ENCODE results near the gene NAA60. TPM values are rescaled to one million over a fixed set of nuclear protein-coding genes. Genes with fewer than 3 reads are reported as not detected.

NAA60 gene
- polyA plus RNA-seq, 3 donors from 2014 or later: 19.1 to 64.9 (median 26.2) TPM

GRCh38 chr16:3454631-3455147 lies 11.2 kb downstream of the NAA60 start:
- Mint-ChIP-seq H3K36me3 (no peaks in the 10 kb centered on the region), H3K27ac (peak overlapping the region in 1 of 6 donors; percentile 73), H3K4me3 (peak overlapping the region in 2 of 5 donors; percentile 20 to 36), H3K9me3 (no peaks in the 10 kb centered on the region), H3K27me3 (ENCODE audit: low read depth in 3 of 3) (peaks cover 4 to 8% (median 6%) of the 10 kb centered on the region in 3 donors), H3K4me1 (peaks cover 23 to 27% of the 10 kb centered on the region in 2 donors)
- no peak for DNase-seq

GRCh38 chr16:3457434-3458252 lies 14.2 kb downstream of the NAA60 start:
- Mint-ChIP-seq H3K9me3 (no peaks in the 10 kb centered on the region), H3K4me1 (peaks cover 48 to 55% of the 10 kb centered on the region in 2 donors), H3K4me3 (peak overlapping the region; percentile 82 to 86 (median 85)), H3K27me3 (ENCODE audit: low read depth in 3 of 3) (peaks cover 4 to 8% (median 6%) of the 10 kb centered on the region in 3 donors), H3K36me3 (no peaks in the 10 kb centered on the region), H3K27ac (peak overlapping the region; percentile 82 to 95 (median 92))
- DNase-seq: peak; percentile 92 to 94 (median 92)

GRCh38 chr16:3458278-3458851 lies 14.9 kb downstream of the NAA60 start:
- Mint-ChIP-seq H3K4me3 (peak overlapping the region; percentile 90 to 94 (median 93)), H3K27ac (peak overlapping the region; percentile 65 to 97 (median 86)), H3K36me3 (no peaks in the 10 kb centered on the region), H3K4me1 (peaks cover 48 to 56% of the 10 kb centered on the region in 2 donors), H3K27me3 (ENCODE audit: low read depth in 3 of 3) (peaks cover 4 to 8% (median 6%) of the 10 kb centered on the region in 3 donors), H3K9me3 (no peaks in the 10 kb centered on the region)
- DNase-seq: peak in 1 of 3 donors; percentile 9

DNA sequence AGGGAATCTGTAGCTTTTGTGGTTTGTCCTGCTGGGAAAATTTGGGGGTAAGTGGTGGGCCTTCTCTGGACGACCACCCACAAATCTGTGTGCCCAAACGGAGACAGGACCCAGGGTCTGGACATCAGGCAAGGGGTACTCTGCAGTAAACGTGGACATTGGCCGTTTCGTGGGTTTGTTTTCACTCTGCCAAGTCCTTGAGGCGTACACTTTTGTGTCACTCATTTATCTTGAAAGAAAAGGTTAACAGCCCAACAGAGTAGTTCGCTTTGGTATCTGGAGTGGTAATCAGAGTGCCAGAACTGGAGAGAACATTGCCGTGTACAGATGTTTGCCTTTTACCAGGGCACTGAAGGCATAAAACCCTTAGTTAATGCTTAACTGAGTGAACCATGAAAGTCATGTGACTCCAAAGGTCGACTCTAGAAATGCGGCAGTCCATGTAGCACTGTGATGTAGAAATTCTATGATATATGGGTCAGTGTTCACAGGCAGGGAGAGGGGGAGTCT lies 15.4 kb downstream of the NAA60 start:
- Mint-ChIP-seq H3K9me3 (no peaks in the 10 kb centered on the region), H3K4me3 (peak overlapping the region; percentile 90 to 94 (median 93)), H3K27ac (peak overlapping the region; percentile 65 to 97 (median 86)), H3K4me1 (peaks cover 50 to 60% of the 10 kb centered on the region in 2 donors), H3K36me3 (no peaks in the 10 kb centered on the region), H3K27me3 (ENCODE audit: low read depth in 3 of 3) (peaks cover 4 to 8% (median 6%) of the 10 kb centered on the region in 3 donors)
- DNase-seq: no peak

- Mint-ChIP-seq H3K4me3 (peak overlapping the region; percentile 90 to 94 (median 93)), H3K36me3 (no peaks in the 10 kb centered on the region), H3K27ac (peak overlapping the region; percentile 65 to 97 (median 86)), H3K4me1 (peaks cover 56 to 67% of the 10 kb centered on the region in 2 donors), H3K9me3 (no peaks in the 10 kb centered on the region), H3K27me3 (ENCODE audit: low read depth in 3 of 3) (peaks cover 1 to 8% (median 4%) of the 10 kb centered on the region in 3 donors)
- DNase-seq: peak in 1 of 3 donors; percentile 6
These were observed 16.1 kb downstream of the NAA60 start for GRCh38 chr16:3459401-3460090.

DNA sequence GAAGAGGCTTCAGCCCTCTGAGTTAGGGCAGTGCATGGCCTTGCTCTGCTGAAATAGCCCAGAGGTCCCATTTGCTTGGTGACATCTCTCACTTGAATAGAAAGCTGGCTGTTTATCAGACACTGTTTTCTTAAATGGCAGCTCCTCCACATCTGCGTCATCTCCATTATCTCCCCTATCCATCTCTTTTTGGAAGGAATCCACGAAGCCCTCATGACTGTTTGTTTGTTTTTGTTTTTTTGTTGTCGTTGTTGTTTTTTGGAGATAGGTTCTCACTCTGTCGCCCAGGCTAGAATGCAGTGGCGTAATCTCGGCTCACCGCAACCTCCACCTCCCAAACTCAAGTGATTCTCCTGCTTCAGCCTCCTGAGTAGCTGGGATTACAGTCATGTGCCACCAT lies 16.6 kb downstream of the NAA60 start:
- DNase-seq: no peak
- H3K27ac Mint-ChIP-seq: peak overlapping the region; percentile 65 to 97 (median 86)
- peak overlapping the region; percentile 4 to 94 (median 93) for H3K4me3 Mint-ChIP-seq
- no peaks in the 10 kb centered on the region for H3K36me3 Mint-ChIP-seq
- H3K27me3 Mint-ChIP-seq (ENCODE audit: low read depth in 3 of 3): peaks cover 0 to 8% (median 4%) of the 10 kb centered on the region in 3 donors
- H3K4me1 Mint-ChIP-seq: peaks cover 59 to 70% of the 10 kb centered on the region in 2 donors
- H3K9me3 Mint-ChIP-seq: no peaks in the 10 kb centered on the region

GRCh38 chr16:3460585-3460984 lies 17.1 kb downstream of the NAA60 start:
- H3K27me3 Mint-ChIP-seq (ENCODE audit: low read depth in 3 of 3): peaks cover 0 to 8% (median 4%) of the 10 kb centered on the region in 3 donors
- H3K4me1 Mint-ChIP-seq: peaks cover 63 to 74% of the 10 kb centered on the region in 2 donors
- no peaks in the 10 kb centered on the region for H3K36me3 Mint-ChIP-seq
- H3K27ac Mint-ChIP-seq: peak overlapping the region; percentile 42 to 92 (median 83)
- H3K9me3 Mint-ChIP-seq: no peaks in the 10 kb centered on the region
- DNase-seq: no peak
- peak overlapping the region in 4 of 5 donors; percentile 27 to 91 (median 44) for H3K4me3 Mint-ChIP-seq

GRCh38 chr16:3461151-3461550 lies 17.7 kb downstream of the NAA60 start:
- peak; percentile 45 to 55 (median 52) for DNase-seq
- peaks cover 66 to 76% of the 10 kb centered on the region in 2 donors for H3K4me1 Mint-ChIP-seq
- H3K9me3 Mint-ChIP-seq: no peaks in the 10 kb centered on the region
- peak overlapping the region; percentile 42 to 92 (median 78) for H3K27ac Mint-ChIP-seq
- H3K27me3 Mint-ChIP-seq (ENCODE audit: low read depth in 3 of 3): peaks cover 0 to 8% (median 4%) of the 10 kb centered on the region in 3 donors
- H3K4me3 Mint-ChIP-seq: peak overlapping the region; percentile 39 to 91 (median 46)
- H3K36me3 Mint-ChIP-seq: no peaks in the 10 kb centered on the region

DNA sequence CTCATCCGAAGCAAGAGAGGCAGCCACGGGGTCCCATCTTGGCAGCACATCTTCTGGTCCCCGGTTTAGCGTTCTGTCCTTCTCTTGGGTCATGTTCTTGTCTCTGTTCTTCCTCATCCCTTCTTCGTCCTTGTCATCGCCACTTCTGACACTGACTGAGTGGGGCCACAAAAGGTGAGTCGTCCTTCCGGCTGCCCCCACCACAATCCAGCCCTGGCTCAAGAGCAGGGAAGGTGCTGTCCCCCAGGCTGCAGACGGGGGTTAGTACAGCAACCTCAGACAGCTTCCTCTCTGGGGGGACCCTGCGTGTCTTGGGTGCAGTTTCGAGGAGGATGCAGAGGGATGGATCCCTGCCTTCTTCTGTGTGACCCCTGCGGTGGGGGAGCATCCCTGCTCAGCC lies 21.8 kb downstream of the NAA60 start:
- Mint-ChIP-seq H3K27me3 (ENCODE audit: low read depth in 3 of 3) (no peaks in the 10 kb centered on the region), H3K4me1 (peaks cover 72 to 79% of the 10 kb centered on the region in 2 donors), H3K9me3 (no peaks in the 10 kb centered on the region), H3K27ac (peak overlapping the region in 1 of 6 donors; percentile 53), H3K4me3 (no peak overlapping the region), H3K36me3 (no peaks in the 10 kb centered on the region)
- no peak for DNase-seq

GRCh38 chr16:3465911-3466584 lies 22.6 kb downstream of the NAA60 start:
- Mint-ChIP-seq H3K4me1 (peaks cover 68 to 78% of the 10 kb centered on the region in 2 donors), H3K27me3 (ENCODE audit: low read depth in 3 of 3) (no peaks in the 10 kb centered on the region), H3K9me3 (no peaks in the 10 kb centered on the region), H3K36me3 (no peaks in the 10 kb centered on the region), H3K4me3 (no peak overlapping the region), H3K27ac (no peak overlapping the region)
- DNase-seq: no peak

- Mint-ChIP-seq H3K36me3 (no peaks in the 10 kb centered on the region), H3K4me1 (peaks cover 64 to 69% of the 10 kb centered on the region in 2 donors), H3K27ac (peak overlapping the region in 4 of 6 donors; percentile 34 to 67 (median 40)), H3K9me3 (no peaks in the 10 kb centered on the region), H3K4me3 (no peak overlapping the region), H3K27me3 (ENCODE audit: low read depth in 3 of 3) (no peaks in the 10 kb centered on the region)
- DNase-seq: no peak
These were observed 23.7 kb downstream of the NAA60 start for GRCh38 chr16:3467182-3467581.

- Mint-ChIP-seq H3K4me3 (no peak overlapping the region), H3K27me3 (ENCODE audit: low read depth in 3 of 3) (no peaks in the 10 kb centered on the region), H3K36me3 (no peaks in the 10 kb centered on the region), H3K27ac (peak overlapping the region in 2 of 6 donors; percentile 34 to 57), H3K9me3 (no peaks in the 10 kb centered on the region), H3K4me1 (peaks cover 65 to 70% of the 10 kb centered on the region in 2 donors)
- no peak for DNase-seq
These were observed 24.4 kb downstream of the NAA60 start for GRCh38 chr16:3467921-3468320.

DNA sequence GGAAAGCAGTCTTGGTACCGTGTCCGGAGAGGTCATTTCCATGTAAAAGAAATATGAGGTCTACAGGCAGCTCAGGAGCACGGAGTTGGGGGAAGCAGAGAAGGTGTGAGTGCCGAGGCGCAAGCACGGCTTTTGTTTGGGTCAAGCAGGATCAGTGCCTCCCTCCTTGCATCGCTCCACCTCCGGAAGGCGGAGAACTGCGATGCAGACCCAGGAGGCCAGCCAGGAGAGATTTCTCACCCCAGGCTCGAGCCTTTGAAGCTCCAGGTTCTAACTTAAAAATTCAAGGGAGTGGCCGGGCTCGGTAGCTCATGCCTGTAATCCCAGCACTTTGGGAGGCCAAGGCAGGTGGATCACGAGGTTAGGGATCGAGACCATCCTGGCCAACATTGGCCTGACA lies 25.0 kb downstream of the NAA60 start:
- Mint-ChIP-seq H3K27me3 (ENCODE audit: low read depth in 3 of 3) (peaks cover 0 to 1% (median 0%) of the 10 kb centered on the region in 3 donors), H3K27ac (no peak overlapping the region), H3K4me1 (peaks cover 69 to 74% of the 10 kb centered on the region in 2 donors), H3K36me3 (no peaks in the 10 kb centered on the region), H3K9me3 (no peaks in the 10 kb centered on the region), H3K4me3 (no peak overlapping the region)
- DNase-seq: no peak
